ENCODE measurements around the gene SEMA5A. TPM values are rescaled to one million over a fixed set of nuclear protein-coding genes. Genes with fewer than 3 reads are reported as not detected.

Gene SEMA5A
- polyA plus RNA-seq, 1 donor (not counting 4 experiments of a cell fraction or from before 2014, with no cell fraction given), result 0.16 TPM

DNA sequence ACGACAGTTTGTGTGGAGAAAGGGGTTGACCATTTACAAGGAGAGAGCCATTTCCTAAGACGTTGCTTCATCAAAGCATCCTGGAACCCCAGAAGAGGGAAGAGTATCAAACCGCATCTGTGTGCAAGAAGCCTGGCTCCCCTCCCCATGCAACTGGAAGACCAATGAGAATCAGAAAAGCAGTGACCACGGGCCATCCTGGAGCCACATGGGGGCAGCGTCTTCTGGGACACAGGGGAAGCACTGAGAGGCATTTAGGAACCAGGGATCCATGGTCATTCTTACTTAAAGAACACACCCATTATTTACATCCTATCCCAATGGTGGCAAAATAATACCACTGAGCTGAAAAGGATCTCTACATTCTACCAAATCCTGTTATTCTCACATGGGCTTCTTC is 29.3 kb downstream of the SEMA5A start:
- dilution Hi-C loops (cut with MboI; ENCODE audit: extremely low pct_ligation_motif_present, low sequenced_read_pairs), result no loop called here
- Histone ChIP-seq H3K79me2 (ENCODE audit: control insufficient read depth, insufficient read depth, low read length) (no peaks in the 10 kb centered on the region), H2AFZ (ENCODE audit: control insufficient read depth, low read length) (no peak overlapping the region), H4K20me1 (ENCODE audit: control insufficient read depth, extremely low read depth, insufficient read depth, low read length) (no peaks in the 10 kb centered on the region), H3K9me3 (ENCODE audit: control insufficient read depth, low read depth, low read length) (no peaks in the 10 kb centered on the region), H3K9ac (ENCODE audit: control insufficient read depth, extremely low read depth, insufficient read depth, low read length) (no peak overlapping the region), H3K4me3 (ENCODE audit: control insufficient read depth in 2 of 3, extremely low read depth in 1 of 3, insufficient read depth in 2 of 3, low read depth in 1 of 3, low read length in 3 of 3) (no peak overlapping the region), H3K36me3 (ENCODE audit: control insufficient read depth in 2 of 2, extremely low read depth in 1 of 2, insufficient read depth in 2 of 2, low read length in 2 of 2) (no peaks in the 10 kb centered on the region), H3K27me3 (ENCODE audit: control insufficient read depth, extremely low read depth, insufficient read depth, low read length) (no peaks in the 10 kb centered on the region), H3K4me2 (ENCODE audit: control insufficient read depth, extremely low read depth, insufficient read depth, low read depth, low read length) (no peak overlapping the region), H3K27ac (ENCODE audit: control insufficient read depth, insufficient read depth, low read length) (no peak overlapping the region), H3K4me1 (ENCODE audit: control insufficient read depth, extremely low read depth, insufficient read depth, low read length) (no peaks in the 10 kb centered on the region), H3K9me1 (ENCODE audit: control insufficient read depth, extremely low read depth, insufficient read depth, low read length) (no peaks in the 10 kb centered on the region)
- DNase-seq (ENCODE audit: low read depth, low spot score) (no peak), FAIRE-seq (no peak)
- TF ChIP-seq, protein P1, sequence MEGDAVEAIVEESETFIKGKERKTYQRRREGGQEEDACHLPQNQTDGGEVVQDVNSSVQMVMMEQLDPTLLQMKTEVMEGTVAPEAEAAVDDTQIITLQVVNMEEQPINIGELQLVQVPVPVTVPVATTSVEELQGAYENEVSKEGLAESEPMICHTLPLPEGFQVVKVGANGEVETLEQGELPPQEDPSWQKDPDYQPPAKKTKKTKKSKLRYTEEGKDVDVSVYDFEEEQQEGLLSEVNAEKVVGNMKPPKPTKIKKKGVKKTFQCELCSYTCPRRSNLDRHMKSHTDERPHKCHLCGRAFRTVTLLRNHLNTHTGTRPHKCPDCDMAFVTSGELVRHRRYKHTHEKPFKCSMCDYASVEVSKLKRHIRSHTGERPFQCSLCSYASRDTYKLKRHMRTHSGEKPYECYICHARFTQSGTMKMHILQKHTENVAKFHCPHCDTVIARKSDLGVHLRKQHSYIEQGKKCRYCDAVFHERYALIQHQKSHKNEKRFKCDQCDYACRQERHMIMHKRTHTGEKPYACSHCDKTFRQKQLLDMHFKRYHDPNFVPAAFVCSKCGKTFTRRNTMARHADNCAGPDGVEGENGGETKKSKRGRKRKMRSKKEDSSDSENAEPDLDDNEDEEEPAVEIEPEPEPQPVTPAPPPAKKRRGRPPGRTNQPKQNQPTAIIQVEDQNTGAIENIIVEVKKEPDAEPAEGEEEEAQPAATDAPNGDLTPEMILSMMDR (optimal IDR thresholded peaks at IDR 0.05 in 1 of 3, IDR thresholded peaks at IDR 0.05 in 1 of 3, conservative IDR thresholded peaks at IDR 0.05 in 1 of 3; ENCODE audit: extremely low read depth in 1 of 3, insufficient read depth in 2 of 3, low read length in 3 of 3), result peak in 1 of 3 experiments; percentile 30
- no peak for TF ChIP-seq EZH2 (IDR thresholded peaks at IDR 0.05; ENCODE audit: low read length)

DNA sequence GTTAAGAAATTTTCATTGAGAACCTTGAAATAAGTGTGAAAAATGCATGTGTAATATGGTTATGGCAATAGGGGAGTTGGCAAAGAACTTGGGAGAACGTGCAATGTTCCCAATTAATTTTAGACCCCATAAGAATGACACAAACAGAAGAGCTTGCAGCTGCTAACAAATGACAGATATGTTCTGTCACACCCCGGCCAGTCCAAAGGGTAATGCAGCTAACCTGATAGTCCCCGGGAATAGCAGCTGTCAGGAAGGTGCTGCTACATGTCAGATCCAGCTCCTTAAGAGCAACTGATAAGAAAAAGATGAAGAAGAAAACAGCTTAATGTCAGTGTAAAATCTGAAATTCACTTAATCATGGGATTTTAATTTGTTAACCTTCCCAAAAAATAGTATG is 30.4 kb downstream of the SEMA5A start:
- no peak for FAIRE-seq
- no peaks in the 10 kb centered on the region for H4K20me1 ChIP-seq (ENCODE audit: control insufficient read depth, extremely low read depth, insufficient read depth, low read length)
- dilution Hi-C loops (cut with MboI; ENCODE audit: extremely low pct_ligation_motif_present, low sequenced_read_pairs), result no loop called here

More for the DNA sequence above, 30.4 kb downstream of the SEMA5A start:
- no peaks in the 10 kb centered on the region for H3K27me3 ChIP-seq (ENCODE audit: control insufficient read depth, extremely low read depth, insufficient read depth, low read length)
- H3K4me3 ChIP-seq (ENCODE audit: control insufficient read depth in 2 of 3, extremely low read depth in 1 of 3, insufficient read depth in 2 of 3, low read depth in 1 of 3, low read length in 3 of 3), result no peak overlapping the region
- TF ChIP-seq, protein P1 (optimal IDR thresholded peaks at IDR 0.05 in 1 of 3, IDR thresholded peaks at IDR 0.05 in 1 of 3, conservative IDR thresholded peaks at IDR 0.05 in 1 of 3; ENCODE audit: extremely low read depth in 1 of 3, insufficient read depth in 2 of 3, low read length in 3 of 3), result no peak
- TF ChIP-seq EZH2 (IDR thresholded peaks at IDR 0.05; ENCODE audit: low read length), result no peak
- no peak overlapping the region for H3K27ac ChIP-seq (ENCODE audit: control insufficient read depth, insufficient read depth, low read length)
- H3K9ac ChIP-seq (ENCODE audit: control insufficient read depth, extremely low read depth, insufficient read depth, low read length), result no peak overlapping the region
- H3K4me2 ChIP-seq (ENCODE audit: control insufficient read depth, extremely low read depth, insufficient read depth, low read depth, low read length), result no peak overlapping the region
- H3K4me1 ChIP-seq (ENCODE audit: control insufficient read depth, extremely low read depth, insufficient read depth, low read length), result no peaks in the 10 kb centered on the region
- H3K36me3 ChIP-seq (ENCODE audit: control insufficient read depth in 2 of 2, extremely low read depth in 1 of 2, insufficient read depth in 2 of 2, low read length in 2 of 2), result no peaks in the 10 kb centered on the region
- DNase-seq (ENCODE audit: low read depth, low spot score), result no peak
- H3K9me1 ChIP-seq (ENCODE audit: control insufficient read depth, extremely low read depth, insufficient read depth, low read length), result no peaks in the 10 kb centered on the region
- no peaks in the 10 kb centered on the region for H3K79me2 ChIP-seq (ENCODE audit: control insufficient read depth, insufficient read depth, low read length)
- H2AFZ ChIP-seq (ENCODE audit: control insufficient read depth, low read length), result no peak overlapping the region
- H3K9me3 ChIP-seq (ENCODE audit: control insufficient read depth, low read depth, low read length), result no peaks in the 10 kb centered on the region

Measured in keratinocyte (primary cell).